ENCODE results near the gene SLC44A1. TPM values are rescaled to one million over a fixed set of nuclear protein-coding genes. Genes with fewer than 3 reads are reported as not detected.

The SLC44A1 gene
- total RNA-seq, 1 donor from 2014 or later = 69.7 TPM

- no peak for TF ChIP-seq CTCF (IDR thresholded peaks at IDR 0.05; ENCODE audit: unreplicated experiment)
- Mint-ChIP-seq H3K27me3 (ENCODE audit: unreplicated experiment) (no peaks in the 10 kb centered on the region), H3K27ac (ENCODE audit: unreplicated experiment) (no peak overlapping the region), H3K9me3 (ENCODE audit: unreplicated experiment) (no peaks in the 10 kb centered on the region), H3K4me1 (ENCODE audit: unreplicated experiment) (no peaks in the 10 kb centered on the region), H3K36me3 (ENCODE audit: low read depth, unreplicated experiment) (no peaks in the 10 kb centered on the region), H3K4me3 (ENCODE audit: unreplicated experiment) (no peak overlapping the region)
- DNase-seq (ENCODE audit: low spot score) = no peak
These were observed 12.2 kb upstream of the SLC44A1 start for GRCh38 chr9:105232207-105232606.

DNA sequence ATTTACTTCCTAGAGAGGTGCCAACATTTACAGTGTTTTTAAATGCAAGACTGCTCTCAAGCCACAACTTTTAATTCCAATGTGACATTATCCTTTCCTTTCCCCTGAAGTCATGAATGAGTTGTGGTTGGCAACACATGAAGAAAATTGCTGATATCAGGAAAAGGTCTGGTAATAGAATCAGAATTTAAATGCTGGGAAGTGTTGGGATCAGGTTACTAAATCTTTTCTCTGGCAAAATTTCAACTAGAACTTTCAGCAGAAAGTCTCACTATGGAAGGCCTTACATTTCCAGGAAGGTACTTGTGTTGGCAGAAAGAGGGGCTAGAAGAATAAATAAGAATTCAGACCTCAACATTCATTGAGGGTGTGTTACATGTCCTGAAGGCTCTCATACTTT is 10.6 kb upstream of the SLC44A1 start:
- no peaks in the 10 kb centered on the region for H3K4me1 Mint-ChIP-seq (ENCODE audit: unreplicated experiment)
- no peak overlapping the region for H3K27ac Mint-ChIP-seq (ENCODE audit: unreplicated experiment)
- no peak overlapping the region for H3K4me3 Mint-ChIP-seq (ENCODE audit: unreplicated experiment)
- no peaks in the 10 kb centered on the region for H3K36me3 Mint-ChIP-seq (ENCODE audit: low read depth, unreplicated experiment)
- no peak for DNase-seq (ENCODE audit: low spot score)
- no peaks in the 10 kb centered on the region for H3K27me3 Mint-ChIP-seq (ENCODE audit: unreplicated experiment)
- no peak for TF ChIP-seq CTCF (IDR thresholded peaks at IDR 0.05; ENCODE audit: unreplicated experiment)
- H3K9me3 Mint-ChIP-seq (ENCODE audit: unreplicated experiment) = no peaks in the 10 kb centered on the region

- H3K9me3 Mint-ChIP-seq (ENCODE audit: unreplicated experiment) = no peaks in the 10 kb centered on the region
- DNase-seq (ENCODE audit: low spot score) = no peak
- H3K36me3 Mint-ChIP-seq (ENCODE audit: low read depth, unreplicated experiment) = no peaks in the 10 kb centered on the region
- no peak overlapping the region for H3K27ac Mint-ChIP-seq (ENCODE audit: unreplicated experiment)
- TF ChIP-seq CTCF (IDR thresholded peaks at IDR 0.05; ENCODE audit: unreplicated experiment) = no peak
- H3K4me1 Mint-ChIP-seq (ENCODE audit: unreplicated experiment) = peaks cover 4% of the 10 kb centered on the region
- H3K27me3 Mint-ChIP-seq (ENCODE audit: unreplicated experiment) = peaks cover 2% of the 10 kb centered on the region
- H3K4me3 Mint-ChIP-seq (ENCODE audit: unreplicated experiment) = no peak overlapping the region
These were observed 8.2 kb upstream of the SLC44A1 start for GRCh38 chr9:105236261-105236660.

DNA sequence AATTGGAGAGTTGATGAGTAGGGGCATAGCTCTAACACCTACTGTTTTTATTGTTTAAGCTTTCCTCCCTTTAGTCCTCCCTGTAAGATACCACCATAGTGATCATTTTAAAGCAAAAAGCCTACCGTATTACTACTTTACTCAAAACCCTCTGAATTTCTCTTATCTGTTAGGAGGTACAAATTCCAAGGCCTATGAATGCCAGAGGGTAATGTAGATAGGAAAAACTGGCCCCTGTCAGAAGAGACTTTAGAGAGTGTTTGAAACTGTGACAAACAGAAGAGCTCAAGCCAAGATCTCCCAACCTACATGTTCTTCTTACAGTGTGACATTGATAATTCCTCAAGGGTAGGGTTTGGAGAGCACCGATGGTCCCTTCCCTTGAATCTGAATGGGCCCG is 7.2 kb upstream of the SLC44A1 start:
- H3K4me3 Mint-ChIP-seq (ENCODE audit: unreplicated experiment) = no peak overlapping the region
- H3K27ac Mint-ChIP-seq (ENCODE audit: unreplicated experiment) = no peak overlapping the region
- TF ChIP-seq CTCF (IDR thresholded peaks at IDR 0.05; ENCODE audit: unreplicated experiment) = no peak
- H3K27me3 Mint-ChIP-seq (ENCODE audit: unreplicated experiment) = peaks cover 5% of the 10 kb centered on the region
- no peak for DNase-seq (ENCODE audit: low spot score)
- H3K4me1 Mint-ChIP-seq (ENCODE audit: unreplicated experiment) = peaks cover 13% of the 10 kb centered on the region
- no peaks in the 10 kb centered on the region for H3K9me3 Mint-ChIP-seq (ENCODE audit: unreplicated experiment)
- H3K36me3 Mint-ChIP-seq (ENCODE audit: low read depth, unreplicated experiment) = no peaks in the 10 kb centered on the region

GRCh38 chr9:105238302-105238701 is 6.1 kb upstream of the SLC44A1 start:
- no peak for TF ChIP-seq CTCF (IDR thresholded peaks at IDR 0.05; ENCODE audit: unreplicated experiment)
- Mint-ChIP-seq H3K9me3 (ENCODE audit: unreplicated experiment) (no peaks in the 10 kb centered on the region), H3K27me3 (ENCODE audit: unreplicated experiment) (peaks cover 5% of the 10 kb centered on the region), H3K4me1 (ENCODE audit: unreplicated experiment) (peaks cover 24% of the 10 kb centered on the region), H3K36me3 (ENCODE audit: low read depth, unreplicated experiment) (no peaks in the 10 kb centered on the region), H3K27ac (ENCODE audit: unreplicated experiment) (no peak overlapping the region), H3K4me3 (ENCODE audit: unreplicated experiment) (no peak overlapping the region)
- DNase-seq (ENCODE audit: low spot score) = no peak

Data from endothelial cell (in vitro differentiated cells).